ENCODE results near the gene TMEM106C. TPM values are rescaled to one million over a fixed set of nuclear protein-coding genes. Genes with fewer than 3 reads are reported as not detected.

The TMEM106C gene
- total RNA-seq, 3 donors from 2014 or later (not counting 1 experiment from before 2014, with no cell fraction given) = 19.1 to 26.2 (median 22.5) TPM

DNA sequence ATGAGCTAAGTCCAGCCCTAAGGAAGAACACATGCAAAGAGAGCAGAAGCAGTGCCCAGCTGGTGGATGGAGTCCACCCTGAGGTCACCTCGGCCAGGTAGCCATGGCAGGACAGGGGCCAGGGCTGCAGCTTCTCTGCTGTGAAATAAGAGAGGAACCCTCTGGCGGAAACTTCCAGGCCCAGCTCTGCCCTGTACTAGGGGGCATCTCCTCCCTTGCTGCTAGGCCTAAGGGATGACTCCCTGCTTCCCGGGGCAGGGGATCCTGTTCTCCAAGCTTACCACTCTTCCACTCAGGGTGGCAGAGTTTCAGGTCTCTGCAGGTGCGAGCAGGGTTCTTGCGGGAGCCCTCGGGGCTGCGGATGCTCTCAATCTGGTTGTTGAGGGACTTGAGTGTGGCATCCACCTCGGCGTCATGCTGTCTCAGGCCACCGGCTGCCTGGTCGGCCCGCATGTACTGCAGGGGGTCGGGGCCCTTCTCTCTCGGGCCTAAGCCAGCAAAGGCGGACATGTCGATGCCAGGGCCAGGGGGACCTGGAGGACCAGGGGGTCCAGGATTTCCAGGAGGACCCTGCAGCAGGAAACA is 11.7 kb downstream of the TMEM106C start:
- intact Hi-C loops (cut with micrococcal nuclease) = no loop called here
- no peak for DNase-seq
- no peaks in the 10 kb centered on the region for H3K27me3 ChIP-seq (ENCODE audit: control insufficient read depth, insufficient read depth, low read length)
- Mint-ChIP-seq H3K27ac (no peak overlapping the region), H3K36me3 (no peaks in the 10 kb centered on the region), H3K4me1 (no peaks in the 10 kb centered on the region), H3K27me3 (ENCODE audit: low read depth in 2 of 2) (peaks cover 0 to 7% of the 10 kb centered on the region in 2 donors), H3K9me3 (no peaks in the 10 kb centered on the region), H3K4me3 (no peak overlapping the region)
- no peak overlapping the region for H3K27ac ChIP-seq (ENCODE audit: low read length)
- TF ChIP-seq, protein P1, sequence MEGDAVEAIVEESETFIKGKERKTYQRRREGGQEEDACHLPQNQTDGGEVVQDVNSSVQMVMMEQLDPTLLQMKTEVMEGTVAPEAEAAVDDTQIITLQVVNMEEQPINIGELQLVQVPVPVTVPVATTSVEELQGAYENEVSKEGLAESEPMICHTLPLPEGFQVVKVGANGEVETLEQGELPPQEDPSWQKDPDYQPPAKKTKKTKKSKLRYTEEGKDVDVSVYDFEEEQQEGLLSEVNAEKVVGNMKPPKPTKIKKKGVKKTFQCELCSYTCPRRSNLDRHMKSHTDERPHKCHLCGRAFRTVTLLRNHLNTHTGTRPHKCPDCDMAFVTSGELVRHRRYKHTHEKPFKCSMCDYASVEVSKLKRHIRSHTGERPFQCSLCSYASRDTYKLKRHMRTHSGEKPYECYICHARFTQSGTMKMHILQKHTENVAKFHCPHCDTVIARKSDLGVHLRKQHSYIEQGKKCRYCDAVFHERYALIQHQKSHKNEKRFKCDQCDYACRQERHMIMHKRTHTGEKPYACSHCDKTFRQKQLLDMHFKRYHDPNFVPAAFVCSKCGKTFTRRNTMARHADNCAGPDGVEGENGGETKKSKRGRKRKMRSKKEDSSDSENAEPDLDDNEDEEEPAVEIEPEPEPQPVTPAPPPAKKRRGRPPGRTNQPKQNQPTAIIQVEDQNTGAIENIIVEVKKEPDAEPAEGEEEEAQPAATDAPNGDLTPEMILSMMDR (IDR thresholded peaks at IDR 0.05) = no peak
- WGBS (ENCODE audit: insufficient coverage) = 98% methylated on average over 16 of the region's 16 CpGs
- H3K4me3 ChIP-seq (ENCODE audit: low read length) = no peak overlapping the region
- no peaks in the 10 kb centered on the region for H3K36me3 ChIP-seq (ENCODE audit: control insufficient read depth, insufficient read depth, low read length)
- H3K9me3 ChIP-seq (ENCODE audit: control insufficient read depth, insufficient read depth, low read length) = no peaks in the 10 kb centered on the region
- ATAC-seq = no peak
- no peaks in the 10 kb centered on the region for H3K4me1 ChIP-seq (ENCODE audit: control insufficient read depth, insufficient read depth, low read length)

- Mint-ChIP-seq H3K9me3 (no peaks in the 10 kb centered on the region), H3K4me3 (no peak overlapping the region), H3K4me1 (no peaks in the 10 kb centered on the region), H3K27me3 (ENCODE audit: low read depth in 2 of 2) (peaks cover 0 to 7% of the 10 kb centered on the region in 2 donors), H3K36me3 (no peaks in the 10 kb centered on the region), H3K27ac (no peak overlapping the region)
- Histone ChIP-seq H3K4me1 (ENCODE audit: control insufficient read depth, insufficient read depth, low read length) (no peaks in the 10 kb centered on the region), H3K27me3 (ENCODE audit: control insufficient read depth, insufficient read depth, low read length) (no peaks in the 10 kb centered on the region), H3K4me3 (ENCODE audit: low read length) (no peak overlapping the region), H3K27ac (ENCODE audit: low read length) (no peak overlapping the region), H3K9me3 (ENCODE audit: control insufficient read depth, insufficient read depth, low read length) (no peaks in the 10 kb centered on the region), H3K36me3 (ENCODE audit: control insufficient read depth, insufficient read depth, low read length) (no peaks in the 10 kb centered on the region)
- intact Hi-C loops (cut with micrococcal nuclease) = no loop called here
- WGBS (ENCODE audit: insufficient coverage) = 93% methylated on average over 11 of the region's 11 CpGs
- TF ChIP-seq, protein P1 (IDR thresholded peaks at IDR 0.05) = no peak
- no peak for DNase-seq
- ATAC-seq = no peak
These were observed 12.4 kb downstream of the TMEM106C start for GRCh38 chr12:47975816-47976215.

- DNase-seq (no peak), ATAC-seq (no peak)
- H3K27ac Mint-ChIP-seq = no peak overlapping the region
- H3K36me3 ChIP-seq (ENCODE audit: control insufficient read depth, insufficient read depth, low read length) = no peaks in the 10 kb centered on the region
- intact Hi-C loops (cut with micrococcal nuclease) = no loop called here
- 84% methylated on average over 12 of the region's 12 CpGs for WGBS (ENCODE audit: insufficient coverage)
- peaks cover 0 to 7% of the 10 kb centered on the region in 2 donors for H3K27me3 Mint-ChIP-seq (ENCODE audit: low read depth in 2 of 2)
- no peaks in the 10 kb centered on the region for H3K4me1 Mint-ChIP-seq
- H3K27ac ChIP-seq (ENCODE audit: low read length) = no peak overlapping the region
- H3K4me3 Mint-ChIP-seq = no peak overlapping the region
- no peak overlapping the region for H3K4me3 ChIP-seq (ENCODE audit: low read length)
- no peaks in the 10 kb centered on the region for H3K27me3 ChIP-seq (ENCODE audit: control insufficient read depth, insufficient read depth, low read length)
- H3K9me3 ChIP-seq (ENCODE audit: control insufficient read depth, insufficient read depth, low read length) = no peaks in the 10 kb centered on the region
- no peaks in the 10 kb centered on the region for H3K4me1 ChIP-seq (ENCODE audit: control insufficient read depth, insufficient read depth, low read length)
- TF ChIP-seq, protein P1 (IDR thresholded peaks at IDR 0.05) = no peak
- no peaks in the 10 kb centered on the region for H3K36me3 Mint-ChIP-seq
- no peaks in the 10 kb centered on the region for H3K9me3 Mint-ChIP-seq
These were observed 13.8 kb downstream of the TMEM106C start for GRCh38 chr12:47977046-47977771.
